ENCODE results near the gene LDB2.

LDB2 gene

DNA sequence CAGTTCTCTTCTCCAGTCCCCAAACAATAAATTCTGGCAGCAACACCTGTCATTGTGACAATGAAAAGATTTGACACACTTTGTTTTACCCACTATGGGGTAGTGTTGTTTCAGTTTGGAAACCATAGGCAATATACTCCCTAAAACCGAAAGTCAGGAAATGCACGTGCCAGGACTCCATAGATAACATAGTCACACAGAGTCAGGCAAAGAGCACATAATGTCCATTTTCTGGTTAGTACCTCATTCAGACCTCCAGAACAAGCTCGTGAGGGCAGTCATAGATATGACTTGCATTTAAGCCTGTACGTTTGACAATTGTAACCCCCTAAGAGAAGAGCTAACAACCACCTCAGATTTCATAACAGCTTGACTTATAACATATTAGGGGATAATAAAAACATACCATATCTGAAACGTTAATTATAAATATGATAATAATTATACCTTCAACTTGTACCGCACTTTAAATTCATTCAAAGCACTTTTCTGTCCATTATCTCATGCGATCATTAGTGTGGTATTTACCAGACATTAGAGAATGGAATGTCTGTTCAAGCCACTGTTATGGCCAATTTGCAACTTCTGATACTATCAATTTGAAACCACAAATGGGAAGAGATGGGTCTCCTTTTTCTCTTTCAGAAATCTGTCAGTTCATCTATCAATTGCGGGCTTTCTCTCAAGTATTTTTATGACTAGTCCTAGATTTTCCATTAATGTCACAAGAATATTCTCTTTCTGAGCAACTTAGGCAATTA is 147.4 kb downstream of the LDB2 start:
- no peak for DNase-seq

DNA sequence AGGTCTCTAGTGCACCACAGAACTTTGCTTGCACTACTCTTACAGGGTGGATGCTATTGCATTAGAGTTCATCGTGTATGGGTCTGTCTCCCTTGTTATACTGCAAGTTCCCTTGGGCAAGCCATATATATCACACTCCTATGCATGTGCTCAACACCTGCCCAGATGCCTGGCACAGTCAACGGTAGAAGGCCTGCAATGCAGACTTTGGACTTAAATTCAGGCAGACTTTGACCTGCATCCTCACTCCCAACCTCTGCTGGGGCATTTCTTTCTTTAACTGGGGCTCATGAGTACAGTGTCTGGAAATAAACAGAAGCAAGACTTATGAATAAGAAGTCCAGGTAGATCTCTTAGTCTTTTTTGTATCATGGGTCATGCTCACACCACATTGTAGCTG is 148.2 kb downstream of the LDB2 start:
- DNase-seq, result no peak

DNA sequence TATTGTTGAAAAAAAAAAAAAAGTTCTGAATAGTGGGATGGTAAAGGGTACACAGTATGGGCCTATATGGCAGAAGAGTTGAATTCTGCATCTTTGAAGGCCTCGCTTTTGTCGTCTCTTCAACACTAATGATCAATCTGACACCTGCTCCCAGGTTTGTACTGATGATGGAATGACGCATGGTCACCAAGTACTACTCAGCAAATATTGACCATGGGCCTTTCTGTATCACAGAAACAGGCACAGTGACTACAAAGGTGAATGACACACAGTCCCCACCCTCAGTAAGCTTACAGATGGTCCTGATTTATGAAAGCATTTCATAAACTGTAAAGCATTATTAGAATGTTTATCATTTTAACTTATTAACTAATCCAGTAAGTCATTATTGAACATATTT is 152.6 kb downstream of the LDB2 start:
- DNase-seq, result no peak

GRCh38 chr4:16745009-16745635 is 153.3 kb downstream of the LDB2 start:
- DNase-seq, result no peak

GRCh38 chr4:16741287-16741686 is 157.2 kb downstream of the LDB2 start:
- DNase-seq, result no peak

GRCh38 chr4:16739997-16740624 is 158.3 kb downstream of the LDB2 start:
- DNase-seq, result no peak

DNA sequence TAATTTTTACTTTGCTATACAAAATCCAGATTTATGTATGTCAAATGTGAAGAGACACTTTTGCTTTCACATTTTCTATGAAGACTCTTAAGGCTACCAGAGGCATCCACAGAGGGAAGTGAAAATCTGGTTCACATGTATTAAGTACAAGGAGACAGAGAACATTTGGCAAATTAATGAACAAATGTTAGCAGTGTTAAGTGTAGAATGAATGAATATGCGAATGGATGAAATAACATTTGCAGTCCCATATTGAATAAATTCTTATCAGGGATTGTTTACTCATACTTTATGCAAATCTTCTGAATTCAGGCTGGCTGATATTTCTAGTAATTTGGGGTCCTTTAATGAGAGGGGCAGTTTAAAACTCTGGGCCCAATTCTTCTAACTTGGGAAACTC is 159.9 kb downstream of the LDB2 start:
- DNase-seq, result no peak

GRCh38 chr4:16733509-16733908 is 164.9 kb downstream of the LDB2 start:
- no peak for DNase-seq

DNA sequence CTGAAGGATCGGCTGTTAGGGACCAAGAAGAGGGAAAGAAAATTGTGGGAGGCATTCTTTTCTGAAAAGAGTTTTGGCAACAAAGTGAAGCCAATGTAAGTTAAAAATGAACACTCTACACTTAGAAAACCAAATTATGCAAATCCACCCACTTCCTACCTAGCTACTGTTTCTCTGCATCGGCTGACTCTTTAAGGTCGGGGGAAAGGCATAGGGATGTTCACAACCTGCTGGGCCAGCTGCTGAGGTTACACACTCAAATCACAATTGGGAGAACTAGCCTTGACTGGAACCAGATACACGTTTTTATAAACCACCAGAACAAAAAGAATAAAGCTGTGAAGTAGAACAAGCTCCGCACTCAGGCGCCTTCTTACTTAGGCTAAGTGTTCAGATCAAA is 165.7 kb downstream of the LDB2 start:
- DNase-seq, result no peak

DNA sequence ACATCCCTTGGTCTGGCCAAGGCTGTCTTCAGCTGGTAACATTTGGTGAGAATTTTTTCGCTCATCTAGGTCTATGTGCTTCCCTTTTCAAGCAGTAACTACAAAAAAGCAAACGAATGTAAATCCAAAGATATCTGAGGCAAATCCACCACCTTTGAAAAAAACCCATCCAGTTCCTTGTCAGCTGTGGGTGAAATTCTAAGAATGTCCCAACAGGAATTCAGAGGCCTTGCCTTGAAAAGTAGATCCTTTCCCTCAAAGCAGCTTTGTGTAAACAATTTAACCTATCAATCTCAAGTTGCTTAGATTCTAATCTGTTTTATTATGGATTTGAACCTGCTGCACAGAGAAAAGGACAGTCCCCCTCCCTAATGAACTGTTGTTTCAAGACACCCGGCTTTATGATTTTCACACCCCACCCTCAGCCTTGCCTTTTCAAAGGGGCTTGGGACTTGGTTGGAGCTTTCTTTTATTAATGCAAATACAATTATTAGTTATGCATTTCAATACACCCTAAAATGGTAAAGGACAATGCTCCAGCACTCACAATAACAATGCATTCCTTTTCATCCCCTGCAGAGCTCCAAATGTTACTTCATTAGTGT is 166.6 kb downstream of the LDB2 start:
- no peak for DNase-seq

DNA sequence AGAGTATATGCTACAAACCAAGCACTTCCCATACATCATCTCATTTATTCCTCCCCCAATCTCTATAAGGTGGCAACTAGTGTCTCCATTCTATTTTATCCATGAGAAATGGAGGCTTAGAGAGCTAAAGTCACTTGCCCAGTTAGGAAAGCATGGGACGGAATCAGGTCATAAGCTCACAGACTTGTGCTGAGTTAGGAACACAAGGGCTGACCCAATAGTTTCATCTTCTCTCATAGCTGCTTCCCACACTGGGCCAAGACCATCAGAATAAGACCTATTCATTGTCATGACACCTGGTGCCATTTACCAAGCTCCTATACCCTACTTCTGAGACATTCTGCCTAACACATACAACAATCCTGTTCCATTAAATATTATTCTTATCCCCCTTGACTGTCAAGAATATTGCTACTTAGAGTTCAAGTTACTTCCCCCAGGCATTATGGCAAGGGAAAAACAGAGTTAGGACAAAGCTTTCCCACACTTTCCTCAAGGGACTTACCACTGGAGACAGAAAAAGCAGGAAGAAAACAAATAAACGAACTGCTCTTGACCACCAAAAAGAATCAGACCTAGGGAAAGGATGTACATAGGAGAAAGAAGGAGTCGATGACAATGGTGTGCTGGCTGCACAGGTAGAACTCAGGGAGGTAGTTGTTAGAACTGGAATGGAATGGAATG is 167.8 kb downstream of the LDB2 start:
- DNase-seq, result no peak

GRCh38 chr4:16729336-16729735 is 169.1 kb downstream of the LDB2 start:
- no peak for DNase-seq

- DNase-seq, result no peak
Observed at GRCh38 chr4:16728849-16729248, 169.6 kb downstream of the LDB2 start.

GRCh38 chr4:16728111-16728510 is 170.3 kb downstream of the LDB2 start:
- DNase-seq, result no peak

GRCh38 chr4:16727218-16727617 is 171.2 kb downstream of the LDB2 start:
- no peak for DNase-seq

DNA sequence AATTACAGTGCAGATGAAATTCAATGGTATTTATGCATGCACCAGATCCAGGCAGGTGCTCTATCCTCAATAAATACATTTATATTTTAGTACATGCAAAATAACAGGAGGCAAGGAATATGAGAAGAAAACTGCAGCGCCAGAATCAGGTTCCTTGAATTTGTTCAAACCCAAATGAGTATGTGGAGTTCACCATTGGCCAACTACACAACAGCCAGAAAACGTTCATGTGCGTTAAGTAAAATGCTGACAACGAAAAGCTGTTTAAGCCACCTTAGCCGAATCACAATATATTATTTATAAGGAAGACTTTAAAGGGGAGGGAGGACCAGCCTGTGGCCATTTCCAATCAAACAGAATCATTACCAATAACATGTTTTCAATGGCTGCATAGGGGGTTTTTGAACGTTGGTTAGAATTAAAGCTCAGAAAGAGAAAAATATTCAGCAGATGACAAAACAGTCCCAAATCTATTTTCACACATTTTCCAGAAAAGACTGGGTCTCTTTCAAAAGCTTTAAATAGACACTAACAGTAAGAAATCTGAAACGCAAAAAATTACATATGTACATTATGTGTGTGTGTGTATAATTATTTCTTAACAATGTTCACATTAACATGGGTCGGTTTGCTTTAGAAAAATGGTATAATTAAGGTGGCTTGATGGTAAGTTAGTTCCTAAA is 171.9 kb downstream of the LDB2 start:
- DNase-seq, result no peak

- no peak for DNase-seq
Observed at GRCh38 chr4:16725252-16725651, 173.2 kb downstream of the LDB2 start.

DNA sequence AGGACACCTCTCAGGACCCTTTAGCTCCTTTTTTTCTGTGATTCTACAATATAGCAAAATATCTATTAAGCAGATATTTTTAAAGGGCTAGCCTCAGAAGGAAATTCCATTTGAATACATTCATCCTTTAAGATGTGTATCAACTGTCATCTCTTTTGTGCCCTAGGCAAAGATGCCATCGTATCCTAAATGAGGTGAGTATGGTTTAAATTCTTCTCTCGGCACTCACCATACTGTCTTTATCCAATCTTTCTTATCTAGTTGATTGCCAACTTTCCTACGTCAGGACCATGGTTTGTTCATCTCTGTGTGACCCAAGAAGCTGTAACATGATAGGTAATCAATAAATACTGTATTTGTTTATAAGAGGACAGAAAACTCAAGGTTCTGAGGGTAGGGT is 176.0 kb downstream of the LDB2 start:
- DNase-seq, result no peak

GRCh38 chr4:16721613-16722291 is 176.7 kb downstream of the LDB2 start:
- DNase-seq, result no peak

GRCh38 chr4:16720761-16721160 is 177.7 kb downstream of the LDB2 start:
- DNase-seq, result no peak

- DNase-seq, result no peak
Observed at GRCh38 chr4:16717266-16717970, 181.0 kb downstream of the LDB2 start.
